GM19397 (cell line): ENCODE measurements around the gene TMEM82.
A peak's percentile ranks its signal among the peaks of the same experiment; 100 is the strongest.
"Not testable (repeated sequence)": the region's sequence is repeated elsewhere in the genome, so short reads cannot be mapped to it uniquely, and the experiment has no call there.

Source experiments
- ATAC-seq: cut with Tn5 transposase; IDR thresholded peaks from one replicate; pipeline ENCODE4 v1.9.1; 2021; ENCODE audit warnings: mild to moderate bottlenecking, moderate library complexity; ENCODE audit not compliant: unreplicated experiment

The TMEM82 gene

DNA sequence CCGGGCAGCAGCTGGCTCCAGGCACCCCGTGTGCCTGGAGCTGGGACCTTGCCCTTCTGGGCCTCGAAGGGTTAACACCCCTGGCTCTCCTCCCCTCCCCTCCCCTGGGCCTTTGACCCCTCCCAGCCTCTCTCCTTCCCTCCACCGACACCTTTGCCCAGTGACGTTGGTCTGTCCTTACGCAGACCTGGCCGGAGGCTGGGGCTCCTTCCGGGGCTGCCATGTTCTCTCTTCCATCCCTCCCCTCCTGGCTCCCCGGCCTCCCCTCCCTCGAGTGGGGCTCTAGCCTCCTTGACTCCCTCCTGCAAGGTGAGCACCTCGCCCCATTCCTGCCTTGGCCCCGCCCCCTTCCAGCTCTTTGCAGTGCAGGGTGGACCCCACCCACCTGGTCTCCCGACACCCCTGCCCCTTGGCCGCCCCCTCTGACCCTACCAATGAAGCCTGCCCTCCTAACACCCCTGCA lies at the start of gene TMEM82:
Gene TMEM82, plus strand, starts transcription at position 161 of the 463 bp plus-strand sequence. Its CDS starts 61 bp downstream, at position 222.
- no peak for ATAC-seq

DNA sequence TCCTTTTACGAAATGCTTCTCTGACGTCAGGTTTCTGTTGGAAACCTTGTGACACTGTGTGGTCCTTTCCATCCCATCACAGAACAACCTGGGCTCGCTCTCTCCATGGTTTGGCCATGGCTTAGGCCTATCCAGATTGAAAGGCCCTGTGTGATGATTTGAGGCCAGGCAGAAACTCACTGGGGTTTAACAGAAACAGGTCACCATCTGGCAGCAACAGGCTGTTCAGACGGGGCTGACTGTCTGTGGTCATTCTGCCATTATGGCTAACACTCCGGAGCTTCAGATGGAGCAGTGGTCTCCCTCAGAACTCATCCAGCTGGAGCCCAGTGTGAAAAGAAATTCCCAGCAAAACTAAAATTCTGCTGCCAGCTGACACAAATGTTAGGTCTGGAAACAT lies 48.9 kb upstream of the TMEM82 start:
- no peak for ATAC-seq

DNA sequence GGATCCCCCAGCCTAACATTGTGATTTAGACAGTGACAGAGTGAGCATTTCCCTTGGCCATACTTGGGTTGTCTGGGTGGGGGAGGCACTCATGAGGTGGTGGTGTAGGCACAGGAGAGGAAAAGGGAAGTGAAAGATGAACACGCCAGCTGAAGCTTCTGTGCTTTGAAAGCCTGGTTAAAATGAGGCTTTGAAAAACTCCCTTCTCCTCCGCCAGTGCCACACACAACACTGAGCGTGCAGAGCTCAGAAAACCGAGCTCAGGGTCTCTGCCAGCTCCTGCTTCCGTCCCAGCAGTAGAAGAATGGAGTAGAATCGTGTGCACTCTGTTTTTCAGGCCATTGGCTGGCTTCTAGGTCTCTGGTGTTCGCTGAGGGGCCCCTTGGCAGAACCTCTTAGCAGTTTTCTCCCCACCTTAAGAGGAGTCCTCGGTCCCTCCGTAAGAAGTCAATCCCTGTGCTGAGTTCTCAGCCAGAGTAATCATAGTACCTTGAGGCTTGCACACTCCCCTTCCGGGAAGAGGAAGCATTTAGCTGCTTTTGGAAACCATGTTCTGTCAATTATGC lies 45.3 kb upstream of the TMEM82 start:
- ATAC-seq, result peak; percentile 92

DNA sequence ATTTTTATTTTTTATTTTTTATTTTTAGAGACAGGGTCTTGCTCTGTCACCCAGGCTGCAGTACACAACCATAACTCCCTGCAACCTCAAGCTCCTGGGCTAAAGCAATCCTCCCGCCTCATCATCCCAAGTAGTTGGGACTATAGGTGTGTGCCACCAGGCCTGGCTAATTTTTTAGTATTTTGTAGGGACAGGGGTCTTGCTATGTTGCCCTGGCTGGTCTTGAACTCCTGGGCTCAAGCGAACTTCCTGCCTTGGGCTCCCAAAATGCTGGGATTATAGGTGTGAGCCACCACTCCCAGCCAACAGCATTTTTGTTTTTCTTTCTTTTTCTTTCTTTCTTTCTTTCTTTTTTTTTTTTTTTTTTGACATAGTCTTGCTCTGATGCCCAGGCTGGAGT lies 44.1 kb upstream of the TMEM82 start:
- no peak for ATAC-seq

DNA sequence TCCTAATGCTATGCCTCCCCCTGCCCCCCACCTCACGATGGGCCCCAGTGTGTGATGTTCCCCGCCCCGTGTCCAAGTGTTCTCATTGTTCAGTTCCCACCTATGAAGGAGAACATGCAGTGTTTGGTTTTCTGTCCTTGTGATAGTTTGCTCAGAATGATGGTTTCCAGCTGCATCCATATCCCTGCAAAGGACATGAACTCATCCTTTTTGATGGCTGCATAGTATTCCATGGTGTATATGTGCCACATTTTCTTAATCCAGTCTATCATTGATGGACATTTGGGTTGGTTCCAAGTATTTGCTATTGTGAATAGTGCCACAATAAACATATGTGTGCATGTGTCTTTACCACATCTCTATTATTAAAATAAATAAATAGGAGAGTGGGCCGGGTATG lies 43.0 kb upstream of the TMEM82 start:
- ATAC-seq, result not testable (repeated sequence)

DNA sequence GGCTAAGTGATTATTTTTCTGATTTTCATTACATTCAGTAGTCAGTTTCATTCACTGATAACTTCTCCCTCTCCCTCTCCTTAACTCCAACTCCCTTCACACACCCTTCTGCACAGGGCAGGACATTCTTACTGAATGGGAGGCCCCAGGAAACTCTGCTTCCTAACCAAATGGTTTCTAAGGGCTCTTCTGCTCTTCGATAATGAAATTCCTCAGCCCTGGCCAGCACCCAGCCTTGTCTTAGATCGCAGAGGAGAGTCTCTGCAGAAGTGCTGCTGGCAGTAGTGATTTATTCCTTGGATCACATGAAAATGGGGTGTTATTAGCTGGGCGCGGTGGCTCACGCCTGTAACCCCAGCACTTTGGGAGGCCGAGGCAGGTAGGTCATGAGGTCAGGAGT lies 41.8 kb upstream of the TMEM82 start:
- ATAC-seq, result no peak

DNA sequence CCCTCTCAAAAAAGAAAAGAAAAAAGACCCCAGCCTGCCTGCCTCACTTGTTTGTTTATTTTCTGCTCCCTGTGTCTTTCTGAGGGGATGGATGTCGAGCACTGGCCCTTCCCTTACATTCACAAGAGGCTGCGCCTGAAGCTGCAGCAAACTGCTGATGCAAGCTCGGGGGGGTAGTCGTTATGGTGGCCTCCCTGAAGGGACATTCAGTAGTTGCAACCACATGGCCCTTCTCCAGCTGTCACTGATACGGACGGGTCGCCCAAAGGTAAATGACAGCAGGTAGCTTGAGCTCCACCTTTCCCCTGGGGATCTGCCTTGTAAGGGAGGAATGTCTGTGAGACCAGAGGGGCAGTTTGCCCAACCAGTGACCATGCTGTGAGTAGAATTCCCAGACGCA lies 40.5 kb upstream of the TMEM82 start:
- ATAC-seq, result no peak

DNA sequence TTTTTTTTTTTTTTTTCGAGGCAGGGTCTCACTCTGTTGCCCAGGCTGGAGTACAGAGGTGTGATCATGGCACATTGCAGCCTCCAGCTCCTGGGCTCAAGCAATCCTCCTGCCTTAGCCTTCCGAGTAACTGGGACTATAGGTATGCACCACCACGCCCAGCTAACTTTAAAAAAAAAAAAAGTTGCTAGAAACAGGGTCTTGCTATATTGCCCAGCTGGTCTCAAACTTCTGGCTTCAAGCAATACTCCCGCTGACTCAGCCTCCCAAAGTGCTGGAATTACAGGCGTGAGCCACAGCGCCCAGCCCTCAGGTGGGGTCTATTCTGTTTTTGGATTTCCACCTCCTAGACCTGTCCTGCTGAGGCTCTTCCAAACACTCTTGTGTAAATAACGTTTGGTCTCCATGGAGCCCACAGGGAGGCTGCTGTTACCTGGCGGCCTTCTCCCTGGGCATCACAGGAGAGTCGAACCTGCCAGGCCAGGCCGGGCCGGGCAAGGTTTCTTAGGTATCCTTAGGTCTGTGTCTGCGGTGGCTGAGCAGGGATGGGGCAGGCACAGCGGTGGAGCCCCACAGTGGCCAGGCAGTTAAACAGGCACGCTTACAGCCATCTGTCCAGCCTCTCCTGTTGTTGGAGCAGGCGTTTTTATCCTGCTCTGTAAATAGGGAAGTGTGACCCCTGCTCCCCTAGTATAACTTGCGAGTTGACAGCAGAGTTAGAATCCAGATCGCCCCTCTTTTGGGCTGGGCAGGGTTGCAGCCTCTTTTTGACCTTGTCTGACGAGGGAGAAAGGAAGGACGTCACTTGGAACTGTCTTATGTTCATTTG lies 39.4 kb upstream of the TMEM82 start:
- ATAC-seq, result no peak

DNA sequence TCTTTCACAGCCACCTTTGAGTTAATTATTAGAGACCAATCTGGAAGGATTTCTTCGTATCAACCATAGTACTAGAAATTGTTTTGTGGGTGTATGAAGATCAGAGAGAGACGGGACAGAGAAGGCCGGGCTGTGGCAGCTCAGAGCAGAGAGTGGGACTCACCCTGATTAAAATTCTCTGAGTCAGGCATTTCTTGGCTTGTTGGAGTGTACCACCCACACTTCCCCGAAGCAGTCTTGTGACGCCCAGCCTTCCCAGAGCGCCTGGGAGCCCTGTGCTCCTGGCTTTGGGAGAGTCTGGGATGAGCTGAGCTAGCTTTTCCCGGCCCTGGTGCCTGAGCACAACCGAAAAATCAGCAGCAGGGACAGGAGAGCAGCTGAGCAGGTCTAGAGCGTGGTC lies 38.7 kb upstream of the TMEM82 start:
- no peak for ATAC-seq

DNA sequence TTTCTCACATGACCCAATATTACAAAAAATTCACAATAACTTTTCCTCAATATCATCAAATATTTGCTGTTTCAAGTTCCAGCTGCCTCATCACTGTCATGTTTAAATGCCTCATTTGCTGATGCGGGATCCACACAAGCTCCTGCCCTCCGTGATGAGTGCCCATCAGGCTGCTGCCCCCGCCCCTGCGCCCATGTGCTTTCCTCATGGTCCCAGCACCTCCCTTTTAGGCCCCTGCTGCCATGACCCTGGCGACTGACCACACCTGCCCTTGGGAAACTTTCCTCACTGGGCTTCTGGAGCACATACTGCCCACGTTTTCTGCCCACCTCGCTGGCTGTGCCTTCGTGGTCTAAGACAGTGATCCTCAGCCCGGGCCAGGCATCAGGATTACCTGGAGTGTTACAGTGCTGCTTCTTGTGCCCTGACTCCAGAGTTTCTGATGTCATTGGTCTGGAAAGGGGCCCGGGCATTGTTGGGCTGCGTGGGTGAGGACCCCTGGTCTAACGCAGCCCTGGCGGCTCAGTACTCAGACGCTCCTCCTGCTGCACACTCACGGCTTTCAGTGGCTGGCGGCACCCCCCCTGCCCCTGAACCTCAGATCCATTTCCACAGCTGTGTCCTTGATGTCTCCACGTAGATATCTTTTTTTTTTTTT lies 37.6 kb upstream of the TMEM82 start:
- ATAC-seq, result no peak

DNA sequence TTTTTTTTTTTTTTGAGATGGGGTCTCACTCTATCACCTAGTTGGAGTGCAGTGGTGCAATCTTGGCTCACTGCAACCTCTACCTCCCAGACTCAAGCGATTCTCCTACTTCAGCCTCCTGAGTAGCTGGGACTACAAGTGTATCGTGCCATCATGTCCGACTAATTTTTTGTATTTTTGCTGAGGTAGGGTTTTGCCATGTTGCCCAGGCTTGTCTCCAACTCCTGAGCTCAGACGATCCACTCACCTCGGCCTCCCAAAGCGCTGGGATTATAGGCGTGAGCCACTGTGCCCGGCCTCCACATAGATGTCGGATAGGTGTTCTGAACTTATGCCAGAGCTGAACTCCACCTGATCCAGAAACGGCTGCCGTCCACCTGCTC lies 37.1 kb upstream of the TMEM82 start:
- no peak for ATAC-seq

DNA sequence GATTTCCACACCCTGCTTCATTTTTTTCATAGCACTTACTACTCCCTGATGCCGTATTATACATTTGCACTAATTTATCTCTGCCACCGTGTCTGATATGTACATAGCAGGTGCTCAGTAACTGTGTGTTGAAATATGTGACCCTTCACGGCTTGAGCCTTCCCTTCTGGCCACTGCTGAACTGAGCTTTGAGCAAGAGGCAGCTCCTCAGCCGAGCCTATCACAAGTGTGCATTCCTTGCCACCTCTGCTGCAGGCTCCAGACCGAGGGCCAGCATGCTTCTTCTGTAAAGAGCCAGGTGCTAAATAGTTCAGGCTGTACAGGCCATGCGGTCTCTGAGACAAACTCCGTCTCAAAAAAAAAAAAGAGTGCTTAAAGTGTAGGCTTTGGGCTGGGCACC lies 35.5 kb upstream of the TMEM82 start:
- no peak for ATAC-seq

DNA sequence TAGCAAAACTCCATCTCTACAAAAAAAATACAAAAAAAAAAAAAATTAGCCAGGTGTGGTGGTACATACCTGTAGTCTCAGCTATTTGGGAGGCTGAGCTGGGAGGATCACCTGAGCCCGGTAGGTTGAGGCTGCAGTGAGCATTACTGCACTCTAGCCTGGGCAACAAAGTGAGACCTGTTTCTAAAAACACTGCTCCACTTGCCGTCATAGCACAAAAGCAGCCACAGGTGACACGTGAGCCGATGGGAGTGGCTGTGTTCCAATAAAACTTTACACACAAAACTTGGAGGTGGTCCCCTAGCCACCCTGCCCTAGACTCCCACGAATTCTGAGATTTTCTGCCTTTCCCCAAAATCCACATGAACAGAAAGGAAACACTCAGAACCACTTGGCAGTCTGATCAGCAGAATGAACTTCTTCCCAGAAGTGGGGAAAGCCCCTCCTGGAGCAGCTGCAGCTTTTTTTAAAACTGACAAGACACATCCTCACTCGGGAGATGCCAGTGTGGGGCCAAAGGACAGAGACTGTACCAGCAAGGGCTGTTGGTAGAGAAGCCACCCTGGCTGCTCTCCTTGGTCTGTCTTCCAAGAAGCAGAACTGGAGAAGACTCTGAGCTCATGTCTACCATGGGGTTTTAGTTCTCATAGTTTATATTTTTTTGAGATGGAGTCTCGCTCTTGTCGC lies 34.9 kb upstream of the TMEM82 start:
- no peak for ATAC-seq

DNA sequence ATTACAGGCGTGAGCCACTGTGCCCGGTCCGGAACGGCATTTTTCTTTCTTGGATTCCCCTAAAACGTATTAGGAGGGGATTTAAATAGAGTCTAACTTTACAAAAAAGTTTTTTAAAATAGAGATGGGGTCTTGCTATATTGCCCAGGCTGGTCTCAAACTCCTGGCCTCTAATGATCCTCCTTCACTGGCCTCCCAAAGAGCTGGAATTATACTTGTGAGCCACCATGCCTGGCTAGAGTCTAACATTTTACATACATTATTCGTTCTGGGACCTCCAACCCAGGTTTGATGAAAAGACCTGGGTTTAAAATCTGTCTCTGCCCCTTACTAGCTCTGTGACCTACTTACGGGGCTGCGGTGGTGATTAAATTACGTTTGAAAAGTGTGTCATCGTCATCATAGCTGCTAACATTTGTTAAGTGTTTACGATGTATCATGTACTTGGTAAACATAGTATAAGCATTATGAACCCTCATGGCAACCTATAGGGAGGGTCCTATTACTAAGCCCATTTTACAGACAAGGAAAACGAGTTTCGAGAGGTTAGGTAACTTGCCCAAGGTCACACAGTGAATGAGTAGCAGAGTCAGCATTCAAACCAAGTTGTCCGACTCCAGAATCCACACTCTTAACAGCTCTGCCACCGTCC lies 33.7 kb upstream of the TMEM82 start:
- no peak for ATAC-seq

DNA sequence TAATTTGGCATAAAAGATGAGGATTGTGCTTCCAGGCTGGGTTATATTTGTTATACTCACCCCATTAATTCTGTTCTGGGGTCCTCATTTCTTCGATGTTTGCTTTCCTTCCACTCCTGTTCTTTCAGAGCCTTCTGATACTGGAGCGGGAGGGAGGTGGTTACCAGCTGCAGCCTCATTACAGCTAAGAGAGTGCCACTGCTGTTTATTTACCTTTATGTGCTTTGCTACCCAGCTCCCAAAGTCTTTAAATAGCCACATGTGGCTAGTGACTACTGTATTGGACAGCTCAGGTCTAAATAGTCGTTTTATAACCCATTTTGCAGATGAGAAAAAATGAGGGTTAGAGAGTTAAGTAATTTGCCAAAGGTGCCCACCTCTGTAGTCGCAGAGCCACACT lies 33.1 kb upstream of the TMEM82 start:
- ATAC-seq, result no peak

DNA sequence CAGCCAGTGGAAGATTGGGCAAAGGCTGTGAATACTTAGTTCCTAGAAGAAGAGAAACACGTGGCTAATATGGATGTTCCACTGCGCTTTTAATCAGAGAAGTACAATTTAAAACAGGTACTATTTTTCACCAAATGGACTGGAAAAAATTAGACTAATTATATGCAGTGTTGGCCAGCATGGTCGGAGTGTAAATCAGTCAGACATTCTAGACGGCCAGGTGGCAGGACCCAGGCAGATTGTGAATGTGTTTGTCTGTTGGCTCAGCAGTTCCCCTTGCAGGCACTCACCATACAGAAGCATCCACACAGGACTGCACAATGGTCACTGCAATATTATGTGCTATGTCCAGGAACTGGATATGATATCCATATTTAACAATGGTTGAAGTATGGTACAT lies 30.1 kb upstream of the TMEM82 start:
- no peak for ATAC-seq

DNA sequence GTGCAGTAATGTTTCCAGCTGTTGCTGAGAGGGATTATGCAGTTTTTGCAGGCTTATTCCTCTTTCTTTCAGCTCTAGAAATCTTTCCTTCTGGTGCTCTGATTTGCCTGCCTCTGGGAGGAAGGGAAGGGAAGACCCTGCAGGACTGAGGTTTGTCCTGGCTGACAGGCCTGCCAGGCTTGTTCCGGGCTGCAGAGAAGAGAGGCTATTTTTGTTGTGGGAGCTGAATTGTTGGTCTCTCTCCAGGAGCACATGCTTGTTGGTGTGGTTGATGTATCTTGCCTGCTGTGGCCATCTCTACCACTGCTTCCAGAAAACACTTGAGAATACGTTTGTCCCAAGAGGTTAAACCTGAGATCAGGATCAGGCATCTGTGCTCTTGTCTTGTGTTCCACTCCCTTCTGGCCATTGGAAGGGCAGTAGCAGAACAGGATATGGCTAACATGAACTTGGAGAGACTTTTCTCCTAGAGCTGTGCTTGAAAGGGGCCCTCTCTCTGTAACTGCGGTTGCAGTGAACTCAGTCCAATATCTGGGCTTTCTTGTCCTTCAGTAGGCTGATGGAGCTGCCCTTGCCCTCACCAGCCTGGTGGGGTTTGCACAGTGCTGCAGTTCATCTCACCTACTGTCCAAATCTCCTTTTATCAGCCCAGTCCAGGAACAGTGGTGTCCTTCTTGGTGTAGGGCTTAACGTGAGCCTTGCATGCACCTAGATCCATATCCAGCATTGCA lies 27.7 kb upstream of the TMEM82 start:
- no peak for ATAC-seq

DNA sequence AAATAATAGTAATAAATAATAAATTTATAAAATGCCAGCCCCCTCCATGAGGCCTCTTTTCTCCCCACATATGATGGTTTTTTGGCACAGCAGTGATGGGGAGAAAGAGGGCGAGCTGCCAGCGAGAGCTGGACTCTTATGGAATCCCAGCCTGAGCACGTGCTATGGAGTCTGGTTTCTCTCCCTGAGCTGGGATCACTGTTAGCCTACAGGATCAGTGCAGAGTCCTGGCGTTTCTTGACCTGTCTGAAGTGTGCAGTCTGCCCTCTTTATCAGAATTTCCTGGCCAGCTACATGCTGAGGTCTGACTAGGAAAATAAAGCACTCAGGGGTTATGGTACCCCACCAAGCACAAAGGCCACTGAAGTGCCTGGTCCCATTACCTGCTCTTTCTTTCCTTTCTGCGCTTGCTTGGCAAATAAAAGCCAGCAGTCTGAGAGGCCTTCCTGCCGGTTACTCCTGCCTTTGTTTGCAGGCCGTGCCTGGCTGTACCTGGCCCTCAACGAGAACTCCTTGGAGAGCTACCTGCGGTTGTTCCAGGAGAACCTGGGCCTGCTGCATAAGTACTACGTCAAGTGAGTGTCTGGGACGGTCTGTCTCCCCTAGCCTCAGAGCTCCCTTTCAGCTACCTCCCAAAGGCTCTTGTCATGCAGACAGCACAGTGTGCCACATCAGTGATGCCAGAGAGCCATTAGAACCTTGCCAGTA lies 24.7 kb upstream of the TMEM82 start:
- no peak for ATAC-seq

DNA sequence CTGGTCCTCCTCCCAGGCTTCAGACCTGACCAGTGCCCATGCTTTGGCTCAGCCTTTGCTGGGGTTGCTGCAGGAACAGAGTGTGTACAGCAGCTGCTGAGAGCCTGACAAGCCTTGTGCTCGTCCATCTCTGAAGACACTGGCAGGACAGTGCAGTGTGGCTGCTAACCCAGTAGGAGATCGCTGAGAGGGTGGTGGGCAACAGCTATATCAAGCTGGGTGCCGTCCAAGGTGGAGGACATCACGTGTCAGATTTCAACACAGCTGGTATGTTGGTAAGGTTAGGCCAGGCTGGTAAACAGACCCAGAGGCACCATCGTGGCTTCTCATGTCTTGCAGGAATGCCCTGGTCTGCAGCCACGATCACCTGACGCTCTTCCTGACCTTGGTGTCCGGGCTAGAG lies 24.1 kb upstream of the TMEM82 start:
- ATAC-seq, result no peak
